GM10248 (cell line): ENCODE data around the gene DAAM1.

Experiments
- CTCF ChIA-PET: fragments of 300-600 bp; sonication (Branson Sonifier 250); formaldehyde crosslinking; extraction: SDS; loops from one replicate; lab custom pipeline; 2021; ENCODE audit warnings: antibody characterized with exemption; lab: Yijun Ruan, JAX
- POLR2A ChIA-PET: fragments of 350-650 bp; sonication (Branson Sonifier 250); formaldehyde crosslinking; extraction: SDS; loops from one replicate; lab custom pipeline; 2020; ENCODE audit warnings: antibody characterized with exemption; lab: Yijun Ruan, JAX
- DNase-seq: peaks from one replicate; pipeline ENCODE4 v3.0.0; 2012; ENCODE audit errors: extremely low spot score
- TF ChIP-seq, protein P1 (sequence below): IDR thresholded peaks from 2 replicates; pipeline ENCODE4 v1.5.1; 2012; ENCODE audit warnings: mild to moderate bottlenecking, low read depth; ENCODE audit errors: extremely low read depth, missing control alignments, control extremely low read depth

Gene DAAM1

GRCh38 chr14:59337141-59337611, 148.7 kb downstream of the DAAM1 start:
- TF ChIP-seq, protein P1, sequence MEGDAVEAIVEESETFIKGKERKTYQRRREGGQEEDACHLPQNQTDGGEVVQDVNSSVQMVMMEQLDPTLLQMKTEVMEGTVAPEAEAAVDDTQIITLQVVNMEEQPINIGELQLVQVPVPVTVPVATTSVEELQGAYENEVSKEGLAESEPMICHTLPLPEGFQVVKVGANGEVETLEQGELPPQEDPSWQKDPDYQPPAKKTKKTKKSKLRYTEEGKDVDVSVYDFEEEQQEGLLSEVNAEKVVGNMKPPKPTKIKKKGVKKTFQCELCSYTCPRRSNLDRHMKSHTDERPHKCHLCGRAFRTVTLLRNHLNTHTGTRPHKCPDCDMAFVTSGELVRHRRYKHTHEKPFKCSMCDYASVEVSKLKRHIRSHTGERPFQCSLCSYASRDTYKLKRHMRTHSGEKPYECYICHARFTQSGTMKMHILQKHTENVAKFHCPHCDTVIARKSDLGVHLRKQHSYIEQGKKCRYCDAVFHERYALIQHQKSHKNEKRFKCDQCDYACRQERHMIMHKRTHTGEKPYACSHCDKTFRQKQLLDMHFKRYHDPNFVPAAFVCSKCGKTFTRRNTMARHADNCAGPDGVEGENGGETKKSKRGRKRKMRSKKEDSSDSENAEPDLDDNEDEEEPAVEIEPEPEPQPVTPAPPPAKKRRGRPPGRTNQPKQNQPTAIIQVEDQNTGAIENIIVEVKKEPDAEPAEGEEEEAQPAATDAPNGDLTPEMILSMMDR = no peak
- POLR2A ChIA-PET = no interaction called here
- CTCF ChIA-PET = interaction anchor here (1.2 to 1.4 kb wide), 2 partner anchors 11 to 12 kb away, joined by 3 to 4 read pairs; no protein-coding TSS in a partner anchor
- no peak for DNase-seq

GRCh38 chr14:59338761-59339160, 150.3 kb downstream of the DAAM1 start:
- CTCF ChIA-PET = interaction anchor here (1.2 to 2.9 kb wide), 3 partner anchors 11 to 20 kb away, joined by 3 to 8 read pairs (median 4); no protein-coding TSS in a partner anchor
- POLR2A ChIA-PET = no interaction called here
- TF ChIP-seq, protein P1 = no peak
- DNase-seq = no peak

- no peak for DNase-seq
- ChIA-PET CTCF (interaction anchor here (1.0 to 2.9 kb wide), 7 partner anchors 9 to 167 kb away, joined by 3 to 8 read pairs (median 3); no protein-coding TSS in a partner anchor), POLR2A (no interaction called here)
- TF ChIP-seq, protein P1 = no peak
These were observed 151.3 kb downstream of the DAAM1 start for GRCh38 chr14:59339524-59340330.

- TF ChIP-seq, protein P1 = no peak
- ChIA-PET POLR2A (no interaction called here), CTCF (no interaction called here)
- no peak for DNase-seq
These were observed 153.5 kb downstream of the DAAM1 start for GRCh38 chr14:59341858-59342477.

DNA sequence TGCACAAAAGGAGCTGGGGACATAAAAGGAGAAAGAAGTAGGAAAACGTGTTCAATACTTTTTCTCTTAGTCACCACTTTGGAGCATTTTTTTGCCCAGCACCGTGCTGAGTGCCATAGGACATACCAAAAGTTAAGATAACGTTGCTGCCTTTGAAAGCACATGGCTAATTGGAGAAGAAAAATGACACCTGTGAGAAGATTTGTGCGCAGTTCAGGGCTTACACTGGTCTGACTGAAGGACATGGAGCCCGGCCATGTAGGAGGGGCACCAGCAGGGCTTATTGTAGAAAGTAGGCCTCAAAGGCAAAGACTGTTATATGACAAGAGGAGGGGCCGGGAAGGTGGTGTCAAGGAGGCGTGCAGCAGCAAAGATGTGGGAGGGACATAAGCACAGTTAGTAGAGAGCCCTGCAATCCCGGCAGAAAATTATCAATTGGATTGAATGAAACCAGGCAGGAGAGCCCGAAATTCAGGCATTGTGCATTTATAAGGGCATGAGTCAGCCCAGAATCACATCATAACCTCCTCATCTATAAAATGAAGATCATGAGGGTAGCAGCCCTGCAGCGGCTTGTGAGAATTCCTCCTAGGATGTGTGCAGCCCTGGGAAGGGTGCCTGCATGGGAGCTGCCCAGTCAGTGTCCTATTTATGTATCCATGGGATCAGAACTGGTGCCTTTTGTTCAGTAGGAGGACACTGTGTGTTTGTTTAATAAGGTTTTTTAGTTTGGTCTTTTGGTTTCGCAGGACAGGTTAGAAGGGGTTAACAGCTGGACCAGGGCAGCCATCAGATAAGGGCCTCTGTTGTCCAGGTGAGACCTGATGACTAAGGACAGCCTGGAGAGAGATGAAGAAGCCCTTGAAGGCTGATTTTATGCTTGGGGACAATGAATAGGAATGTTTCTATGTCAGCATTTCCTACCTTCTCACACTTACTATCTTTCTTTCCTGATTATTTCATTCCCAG, 154.3 kb downstream of the DAAM1 start:
- CTCF ChIA-PET = no interaction called here
- TF ChIP-seq, protein P1 = no peak
- no peak for DNase-seq
- POLR2A ChIA-PET = no interaction called here

DNA sequence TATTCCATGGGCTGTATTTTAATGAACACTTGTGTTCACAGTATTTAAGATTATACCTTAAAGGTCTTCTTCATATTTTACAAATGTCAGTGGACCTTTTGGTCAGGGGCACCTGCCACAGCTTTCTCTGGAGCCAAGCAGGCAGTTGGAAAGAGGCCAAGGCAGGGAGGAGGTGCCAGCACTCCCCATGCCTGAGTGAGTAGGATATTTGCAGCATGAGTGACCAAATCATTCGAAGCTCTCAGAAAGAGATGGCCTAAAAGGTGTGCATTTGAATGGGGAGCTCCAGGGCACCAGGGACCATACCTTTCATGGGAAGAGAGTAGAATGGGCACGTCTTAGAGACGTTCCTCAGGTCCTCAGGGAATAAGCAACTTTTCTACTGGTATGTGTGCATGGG, 155.1 kb downstream of the DAAM1 start:
- ChIA-PET POLR2A (no interaction called here), CTCF (interaction anchor here (1.2 to 1.9 kb wide), 2 partner anchors 13 to 29 kb away, joined by 4 read pairs; no protein-coding TSS in a partner anchor)
- DNase-seq = no peak
- TF ChIP-seq, protein P1 = no peak
